D721Med (cell line): ENCODE results near the gene ZG16.

Experiments
- DNase-seq: peaks from one replicate; pipeline ENCODE4 v3.0.0; 2011; ENCODE audit warnings: low spot score; ENCODE audit not compliant: insufficient read length
- FAIRE-seq: peaks from 2 replicates; lab custom pipeline; 2011; peaks lifted over from hg19 to GRCh38; lab: Jason Lieb, UNC
- CTCF ChIP-seq: IDR thresholded peaks from 2 replicates; pipeline ENCODE4 v1.5.1; 2012; ENCODE audit warnings: mild to moderate bottlenecking, control low read depth; ENCODE audit not compliant: insufficient read depth; ENCODE audit errors: missing control alignments

The ZG16 gene

GRCh38 chr16:29816694-29817441 is 38.8 kb downstream of the ZG16 start:
- FAIRE-seq (no peak), DNase-seq (no peak)
- TF ChIP-seq CTCF: no peak

GRCh38 chr16:29818082-29818481 is 40.0 kb downstream of the ZG16 start:
- FAIRE-seq (no peak), DNase-seq (no peak)
- TF ChIP-seq CTCF: no peak

- FAIRE-seq (no peak), DNase-seq (no peak)
- TF ChIP-seq CTCF: peak; percentile 47
Measured at GRCh38 chr16:29819506-29819905, 41.5 kb downstream of the ZG16 start.

- FAIRE-seq: no peak
Measured at GRCh38 chr16:29820271-29820701, 42.2 kb downstream of the ZG16 start, which contains the start of gene MVP. Gene MVP (plus strand): TSS chr16:29820462. CDS start chr16:29830550, 10,088 bp downstream.

DNA sequence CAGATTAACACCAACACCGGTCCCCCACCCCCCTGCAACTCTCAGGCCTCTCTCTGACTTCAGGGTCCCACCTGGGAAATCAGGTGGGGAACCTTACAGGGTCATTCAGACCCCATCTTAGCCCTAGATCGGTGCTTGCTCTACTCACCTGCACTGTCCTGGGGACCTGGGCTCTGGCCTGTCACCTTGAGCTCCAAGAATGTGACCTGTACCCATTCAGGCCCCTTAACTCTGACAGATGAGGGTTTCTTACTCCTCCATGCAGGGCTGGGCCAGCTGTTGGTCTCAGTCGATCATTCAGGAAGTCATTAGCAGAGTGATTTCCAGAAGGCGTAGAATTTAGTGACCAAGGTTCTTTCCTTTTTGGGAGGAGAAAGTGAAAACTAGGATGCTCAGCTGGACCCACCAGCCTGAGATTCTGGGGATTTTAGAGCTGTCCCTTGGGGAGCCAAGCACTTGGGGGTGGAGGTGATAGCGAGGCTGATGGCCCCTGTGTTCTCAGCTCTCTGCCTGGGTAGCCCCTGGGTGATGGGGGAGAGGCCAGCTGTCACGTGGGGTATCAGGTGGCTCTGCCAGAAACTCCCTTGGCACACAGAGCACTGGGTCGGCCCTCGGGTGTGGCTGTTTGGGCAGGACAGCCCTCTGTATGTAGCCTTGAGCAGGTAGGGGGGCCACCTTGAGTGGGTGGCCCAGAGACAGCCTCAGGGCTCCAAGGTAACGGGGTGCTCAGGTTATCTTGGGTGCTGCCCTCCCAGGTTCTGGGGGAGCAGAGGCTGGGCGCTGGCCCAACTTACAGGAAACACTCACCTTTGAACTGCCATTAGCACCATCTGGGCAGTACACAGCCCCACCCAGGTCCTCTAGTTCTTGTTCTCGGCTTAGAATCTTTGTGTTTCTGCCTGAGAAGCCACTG is 42.9 kb downstream of the ZG16 start:
- DNase-seq (no peak), FAIRE-seq (no peak)
- no peak for TF ChIP-seq CTCF

More at GRCh38 chr16:29820271-29820701, 42.2 kb downstream of the ZG16 start, which contains the start of gene MVP:
- no peak for TF ChIP-seq CTCF
- DNase-seq: peak; percentile 77

DNA sequence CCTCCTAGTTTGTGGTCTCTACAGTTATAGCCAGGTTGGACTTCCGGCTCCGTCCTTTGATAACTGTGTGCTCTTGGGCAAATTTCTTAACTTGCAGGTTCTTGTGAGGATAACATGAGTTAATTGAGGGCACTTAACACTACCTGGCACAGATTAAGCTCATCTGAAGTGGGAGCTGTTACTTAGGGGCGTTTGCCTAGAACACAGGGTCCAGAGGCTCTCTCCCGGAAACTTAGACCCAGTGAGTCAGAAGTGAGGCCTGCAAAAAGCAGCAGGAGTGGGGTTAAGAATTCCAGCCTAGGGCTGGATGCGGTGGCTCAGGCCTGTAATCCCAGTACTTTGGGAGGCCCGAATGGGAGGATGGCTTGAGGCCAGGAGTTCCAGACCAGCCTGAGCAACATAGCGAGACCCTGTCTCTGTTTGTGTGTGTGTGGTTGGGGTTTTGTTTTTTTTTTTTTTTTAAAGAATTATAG is 43.6 kb downstream of the ZG16 start:
- DNase-seq (no peak), FAIRE-seq (no peak)
- no peak for TF ChIP-seq CTCF
